Fibroblast of mammary gland (primary cell): Measurements from ENCODE around the gene STIL.

Experiments
- DNase-seq: peaks from one replicate; pipeline ENCODE4 v3.0.0-alpha.2; 2010; ENCODE audit warnings: low read depth
- H3K4me3 ChIP-seq: 2 replicates; pipeline ENCODE4 v1.5.1; 2011; ENCODE audit warnings: low read depth, mild to moderate bottlenecking, low read length, moderate library complexity; ENCODE audit not compliant: control insufficient read depth
- CTCF ChIP-seq: conservative IDR thresholded peaks from 2 replicates; pipeline ENCODE4 v1.5.1; 2011; ENCODE audit warnings: low read depth, low read length, inconsistent platforms; ENCODE audit not compliant: control insufficient read depth, insufficient read depth

STIL gene

GRCh38 chr1:47226121-47226838 is 87.7 kb downstream of the STIL start:
- no peak overlapping the region for H3K4me3 ChIP-seq
- TF ChIP-seq CTCF, result no peak
- DNase-seq, result no peak

- no peak for DNase-seq
- no peak for TF ChIP-seq CTCF
- H3K4me3 ChIP-seq, result no peak overlapping the region
These were observed 88.4 kb downstream of the STIL start for GRCh38 chr1:47225430-47226100.

- H3K4me3 ChIP-seq, result no peak overlapping the region
- DNase-seq, result no peak
- no peak for TF ChIP-seq CTCF
These were observed 89.1 kb downstream of the STIL start for GRCh38 chr1:47224676-47225399.

GRCh38 chr1:47223921-47224675 is 89.8 kb downstream of the STIL start:
- no peak for DNase-seq
- TF ChIP-seq CTCF, result no peak
- H3K4me3 ChIP-seq, result no peak overlapping the region

GRCh38 chr1:47223174-47223920 is 90.6 kb downstream of the STIL start:
- no peak for TF ChIP-seq CTCF
- no peak for DNase-seq

GRCh38 chr1:47222476-47222875 is 91.5 kb downstream of the STIL start:
- TF ChIP-seq CTCF, result no peak
- no peak overlapping the region for H3K4me3 ChIP-seq
- no peak for DNase-seq

More at GRCh38 chr1:47223174-47223920, 90.6 kb downstream of the STIL start:
- H3K4me3 ChIP-seq, result no peak overlapping the region
